NCI-H2196 (cell line): ENCODE data around the gene MSL1.
"Not testable (repeated sequence)": the region's sequence is repeated elsewhere in the genome, so short reads cannot be mapped to it uniquely, and the experiment has no call there.

Source experiments
- DNase-seq: peaks from one replicate; lab custom pipeline; 2025; ENCODE audit not compliant: unreplicated experiment; lab: John Stamatoyannopoulos, UW

The MSL1 gene

GRCh38 chr17:40124279-40125141 lies 2.7 kb downstream of the MSL1 start:
- no peak for DNase-seq

GRCh38 chr17:40129498-40129897 lies 7.7 kb downstream of the MSL1 start:
- no peak for DNase-seq

- no peak for DNase-seq
Observed at GRCh38 chr17:40130352-40131042, 8.7 kb downstream of the MSL1 start.

- no peak for DNase-seq
Observed at GRCh38 chr17:40134184-40134583, 12.4 kb downstream of the MSL1 start.

- DNase-seq: no peak
Observed at GRCh38 chr17:40135817-40136216, 14.0 kb downstream of the MSL1 start.

- DNase-seq: no peak
Observed at GRCh38 chr17:40139566-40140058, 17.8 kb downstream of the MSL1 start.

GRCh38 chr17:40143166-40143565 lies 21.4 kb downstream of the MSL1 start:
- DNase-seq: not testable (repeated sequence)

- DNase-seq: no peak
Observed at GRCh38 chr17:40145476-40145875, 23.7 kb downstream of the MSL1 start.

- no peak for DNase-seq
Observed at GRCh38 chr17:40148527-40148926, 26.8 kb downstream of the MSL1 start.

- no peak for DNase-seq
Observed at GRCh38 chr17:40150276-40150675, 28.5 kb downstream of the MSL1 start.

GRCh38 chr17:40151414-40151963 lies 29.7 kb downstream of the MSL1 start:
- DNase-seq: no peak

GRCh38 chr17:40153603-40154236 lies 31.9 kb downstream of the MSL1 start:
- no peak for DNase-seq

GRCh38 chr17:40157973-40158372 lies 36.2 kb downstream of the MSL1 start:
- no peak for DNase-seq

GRCh38 chr17:40158438-40159013 lies 36.8 kb downstream of the MSL1 start:
- DNase-seq: no peak

- DNase-seq: no peak
Observed at GRCh38 chr17:40159456-40159855, 37.7 kb downstream of the MSL1 start.

GRCh38 chr17:40167685-40168261 lies 46.0 kb downstream of the MSL1 start:
- DNase-seq: no peak

GRCh38 chr17:40168262-40168832 lies 46.6 kb downstream of the MSL1 start:
- DNase-seq: peak; percentile 13

GRCh38 chr17:40170325-40170724 lies 48.6 kb downstream of the MSL1 start:
- no peak for DNase-seq

GRCh38 chr17:40171750-40172149 lies 50.0 kb downstream of the MSL1 start:
- DNase-seq: no peak

GRCh38 chr17:40173091-40173777 lies 51.5 kb downstream of the MSL1 start:
- no peak for DNase-seq
